CD4-positive, alpha-beta T cell treated with Interleukin-17A for 4 hours (primary cell): ENCODE data around the gene KRTAP1-1.
"Not testable (repeated sequence)": the region's sequence is repeated elsewhere in the genome, so short reads cannot be mapped to it uniquely, and the experiment has no call there.

Experiments
- DNase-seq: peaks from one replicate; pipeline ENCODE4 v3.0.0-alpha.2; 2020; ENCODE audit warnings: mixed read lengths

KRTAP1-1 gene

GRCh38 chr17:41040783-41041571 is at the start of gene KRTAP1-1:
Gene KRTAP1-1, minus strand, starts transcription at chr17:41041450. Its CDS starts 53 bp downstream, at chr17:41041397.
- not testable (repeated sequence) for DNase-seq

GRCh38 chr17:41088760-41089352 is 47.6 kb upstream of the KRTAP1-1 start:
- DNase-seq = not testable (repeated sequence)

GRCh38 chr17:41084100-41084856 is 43.0 kb upstream of the KRTAP1-1 start, which contains the start of gene KRTAP4-7:
Gene KRTAP4-7, plus strand, starts transcription at chr17:41084150. Its CDS starts 57 bp downstream, at chr17:41084207.
- not testable (repeated sequence) for DNase-seq

- not testable (repeated sequence) for DNase-seq
Observed at GRCh38 chr17:41083427-41083826, 42.2 kb upstream of the KRTAP1-1 start.

- DNase-seq = no peak
Observed at GRCh38 chr17:41082626-41083025, 41.4 kb upstream of the KRTAP1-1 start.

GRCh38 chr17:41076788-41077187 is 35.5 kb upstream of the KRTAP1-1 start:
- no peak for DNase-seq

- no peak for DNase-seq
Observed at GRCh38 chr17:41073676-41074075, 32.4 kb upstream of the KRTAP1-1 start.

- no peak for DNase-seq
Observed at GRCh38 chr17:41071606-41072360, 30.5 kb upstream of the KRTAP1-1 start.

- no peak for DNase-seq
Observed at GRCh38 chr17:41069031-41069430, 27.8 kb upstream of the KRTAP1-1 start.

GRCh38 chr17:41067281-41067680 is 26.0 kb upstream of the KRTAP1-1 start:
- no peak for DNase-seq

- DNase-seq = no peak
Observed at GRCh38 chr17:41065829-41066624, 24.8 kb upstream of the KRTAP1-1 start, which contains the start of gene KRTAP2-4. Gene KRTAP2-4, minus strand, starts transcription at chr17:41065879. Its CDS starts 34 bp downstream, at chr17:41065845.

- not testable (repeated sequence) for DNase-seq
Observed at GRCh38 chr17:41065016-41065689, 23.9 kb upstream of the KRTAP1-1 start.

GRCh38 chr17:41064301-41064700 is 23.1 kb upstream of the KRTAP1-1 start:
- no peak for DNase-seq

- DNase-seq = no peak
Observed at GRCh38 chr17:41063449-41063848, 22.2 kb upstream of the KRTAP1-1 start.

- no peak for DNase-seq
Observed at GRCh38 chr17:41061964-41062363, 20.7 kb upstream of the KRTAP1-1 start.

GRCh38 chr17:41060052-41060604 is 18.9 kb upstream of the KRTAP1-1 start, which contains the start of gene KRTAP2-3:
Gene KRTAP2-3, minus strand, starts transcription at chr17:41060114. Its CDS starts 64 bp downstream, at chr17:41060050.
- DNase-seq = no peak

GRCh38 chr17:41059276-41060051 is 18.2 kb upstream of the KRTAP1-1 start:
- DNase-seq = not testable (repeated sequence)

GRCh38 chr17:41058741-41059140 is 17.5 kb upstream of the KRTAP1-1 start:
- no peak for DNase-seq

- no peak for DNase-seq
Observed at GRCh38 chr17:41057547-41057946, 16.3 kb upstream of the KRTAP1-1 start.

- DNase-seq = not testable (repeated sequence)
Observed at GRCh38 chr17:41055130-41055529, 13.9 kb upstream of the KRTAP1-1 start, which contains the start of gene KRTAP2-2. Gene KRTAP2-2, minus strand, starts transcription at chr17:41055230. Its CDS starts 19 bp downstream, at chr17:41055211.
